ENCODE data around the gene CNTN4.

- TF ChIP-seq, protein P1, sequence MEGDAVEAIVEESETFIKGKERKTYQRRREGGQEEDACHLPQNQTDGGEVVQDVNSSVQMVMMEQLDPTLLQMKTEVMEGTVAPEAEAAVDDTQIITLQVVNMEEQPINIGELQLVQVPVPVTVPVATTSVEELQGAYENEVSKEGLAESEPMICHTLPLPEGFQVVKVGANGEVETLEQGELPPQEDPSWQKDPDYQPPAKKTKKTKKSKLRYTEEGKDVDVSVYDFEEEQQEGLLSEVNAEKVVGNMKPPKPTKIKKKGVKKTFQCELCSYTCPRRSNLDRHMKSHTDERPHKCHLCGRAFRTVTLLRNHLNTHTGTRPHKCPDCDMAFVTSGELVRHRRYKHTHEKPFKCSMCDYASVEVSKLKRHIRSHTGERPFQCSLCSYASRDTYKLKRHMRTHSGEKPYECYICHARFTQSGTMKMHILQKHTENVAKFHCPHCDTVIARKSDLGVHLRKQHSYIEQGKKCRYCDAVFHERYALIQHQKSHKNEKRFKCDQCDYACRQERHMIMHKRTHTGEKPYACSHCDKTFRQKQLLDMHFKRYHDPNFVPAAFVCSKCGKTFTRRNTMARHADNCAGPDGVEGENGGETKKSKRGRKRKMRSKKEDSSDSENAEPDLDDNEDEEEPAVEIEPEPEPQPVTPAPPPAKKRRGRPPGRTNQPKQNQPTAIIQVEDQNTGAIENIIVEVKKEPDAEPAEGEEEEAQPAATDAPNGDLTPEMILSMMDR (IDR thresholded peaks at IDR 0.05): no peak
- TF ChIP-seq POLR2A (IDR thresholded peaks at IDR 0.05): no peak
- no peak for TF ChIP-seq POLR2AphosphoS5 (IDR thresholded peaks at IDR 0.05)
Observed at GRCh38 chr3:2790266-2790815, 691.7 kb downstream of the CNTN4 start.

Measured in gastroesophageal sphincter (tissue), 3 donors.